GM20431 (cell line): Measurements from ENCODE around the gene ELAVL3.
"Not testable (repeated sequence)": the region's sequence is repeated elsewhere in the genome, so short reads cannot be mapped to it uniquely, and the experiment has no call there.

Source experiments
- in situ Hi-C: fragments of 300-500 bp; cut with MseI, MboI; formaldehyde crosslinking; loops from one replicate; pipeline ENCODE4 v1.15.0; 2020; ENCODE audit warnings: low sequenced_read_pairs; ENCODE audit not compliant: unreplicated experiment

The ELAVL3 gene

GRCh38 chr19:11416346-11417052 is 64.3 kb downstream of the ELAVL3 start:
- in situ Hi-C loops, result no loop called here

- in situ Hi-C loops, result no loop called here
These were observed 66.3 kb downstream of the ELAVL3 start for GRCh38 chr19:11414544-11414943.

- in situ Hi-C loops, result no loop called here
These were observed 70.2 kb downstream of the ELAVL3 start for GRCh38 chr19:11410682-11411081.

- in situ Hi-C loops, result no loop called here
These were observed 72.3 kb downstream of the ELAVL3 start for GRCh38 chr19:11408591-11408990.

GRCh38 chr19:11406703-11407236 is 74.1 kb downstream of the ELAVL3 start:
- in situ Hi-C loops, result not testable (repeated sequence)

- in situ Hi-C loops, result no loop called here
These were observed 74.8 kb downstream of the ELAVL3 start for GRCh38 chr19:11405846-11406643.

- in situ Hi-C loops, result no loop called here
These were observed 76.1 kb downstream of the ELAVL3 start for GRCh38 chr19:11404588-11405222.

GRCh38 chr19:11401808-11402543 is 78.9 kb downstream of the ELAVL3 start:
- in situ Hi-C loops, result no loop called here
